SH-SY5Y (cell line): ENCODE data around the gene BANP.

ENCODE experiments used
- GATA2 ChIP-seq: IDR thresholded peaks from 2 replicates; pipeline ENCODE4 v1.6.1; 2011; ENCODE audit warnings: mild to moderate bottlenecking, low read depth, low read length
- GATA3 ChIP-seq: IDR thresholded peaks from 2 replicates; pipeline ENCODE4 v1.6.1; 2011; ENCODE audit warnings: low read depth, mild to moderate bottlenecking, low read length, moderate library complexity

The BANP gene

DNA sequence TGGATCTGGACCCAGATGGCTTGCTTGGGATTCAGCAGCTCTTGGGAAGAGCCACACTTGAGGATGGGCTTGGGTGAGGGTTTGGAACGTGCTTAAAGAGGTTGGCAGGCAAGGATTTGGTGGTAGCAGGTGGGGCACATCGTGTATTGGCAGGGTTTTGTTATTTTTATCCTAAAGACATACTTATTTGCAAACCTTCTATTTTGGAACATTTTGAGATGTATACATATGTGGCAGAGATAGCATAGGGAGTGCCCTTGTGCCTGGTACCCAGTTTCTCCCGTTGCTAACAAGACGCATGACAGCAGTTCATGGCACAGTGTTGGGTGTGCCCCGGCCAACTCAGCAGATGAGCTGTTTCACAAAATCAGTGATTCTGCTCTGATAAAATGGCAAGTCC, 9.1 kb downstream of the BANP start:
- TF ChIP-seq GATA3 (no peak), GATA2 (no peak)

- TF ChIP-seq GATA3 = no peak
- TF ChIP-seq GATA2 = no peak
Measured at GRCh38 chr16:87960852-87961251, 9.6 kb downstream of the BANP start.

DNA sequence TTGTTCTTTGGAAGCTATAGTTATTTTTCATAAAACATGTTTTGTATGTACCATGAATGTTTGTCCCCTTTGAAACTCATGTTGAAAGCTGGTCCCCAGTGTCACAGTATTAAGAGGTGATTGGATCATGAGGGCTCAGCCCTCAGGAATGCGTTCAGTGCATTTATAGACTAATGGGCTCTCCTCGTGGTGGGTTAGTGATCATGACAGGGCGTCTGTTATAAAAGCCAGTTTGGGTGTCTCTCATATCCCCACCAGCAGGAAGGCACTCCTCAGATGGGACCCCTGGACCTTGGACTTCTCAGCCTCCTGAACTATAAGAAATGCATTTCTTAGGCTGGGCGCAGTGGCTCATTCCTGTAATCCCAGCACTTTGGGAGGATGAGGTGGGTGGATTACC, 10.4 kb downstream of the BANP start:
- TF ChIP-seq GATA2 = no peak
- TF ChIP-seq GATA3 = no peak

- TF ChIP-seq GATA3 = no peak
- TF ChIP-seq GATA2 = no peak
Measured at GRCh38 chr16:87963400-87963799, 12.2 kb downstream of the BANP start.

- TF ChIP-seq GATA2 = no peak
- TF ChIP-seq GATA3 = no peak
Measured at GRCh38 chr16:87964049-87964659, 12.9 kb downstream of the BANP start.

GRCh38 chr16:87965417-87965816, 14.2 kb downstream of the BANP start:
- TF ChIP-seq GATA2 (no peak), GATA3 (no peak)

DNA sequence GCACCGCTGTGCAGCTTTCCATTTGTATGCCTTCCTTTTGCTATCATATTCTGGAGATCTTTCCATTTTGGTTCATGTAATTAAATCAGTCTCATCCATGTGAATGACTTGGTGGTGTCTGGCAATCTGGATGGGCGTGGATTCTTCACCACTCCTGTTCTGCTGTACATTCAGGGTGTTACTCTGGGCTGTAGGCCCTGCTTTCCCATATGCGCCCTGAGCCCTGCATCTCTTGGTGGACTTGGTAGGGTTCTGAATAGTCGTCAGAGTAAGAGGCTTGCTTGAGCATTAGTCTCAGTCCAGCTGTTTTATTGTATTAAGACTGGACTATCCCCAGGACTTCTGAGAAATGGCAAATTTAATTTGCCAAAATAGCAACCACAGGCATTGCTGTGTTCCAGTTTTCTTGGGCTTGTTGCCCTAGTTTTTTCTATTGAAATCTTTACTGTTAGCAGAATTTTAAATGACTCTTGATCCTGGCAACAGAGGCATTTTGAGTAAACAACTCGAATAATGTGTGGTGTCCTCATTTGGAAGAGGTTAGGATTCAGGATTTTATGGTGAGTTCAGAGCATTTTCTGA, 14.9 kb downstream of the BANP start:
- TF ChIP-seq GATA3 = peak; percentile 72
- TF ChIP-seq GATA2 = peak; percentile 90

GRCh38 chr16:87966685-87967185, 15.5 kb downstream of the BANP start:
- TF ChIP-seq GATA2 (no peak), GATA3 (no peak)

DNA sequence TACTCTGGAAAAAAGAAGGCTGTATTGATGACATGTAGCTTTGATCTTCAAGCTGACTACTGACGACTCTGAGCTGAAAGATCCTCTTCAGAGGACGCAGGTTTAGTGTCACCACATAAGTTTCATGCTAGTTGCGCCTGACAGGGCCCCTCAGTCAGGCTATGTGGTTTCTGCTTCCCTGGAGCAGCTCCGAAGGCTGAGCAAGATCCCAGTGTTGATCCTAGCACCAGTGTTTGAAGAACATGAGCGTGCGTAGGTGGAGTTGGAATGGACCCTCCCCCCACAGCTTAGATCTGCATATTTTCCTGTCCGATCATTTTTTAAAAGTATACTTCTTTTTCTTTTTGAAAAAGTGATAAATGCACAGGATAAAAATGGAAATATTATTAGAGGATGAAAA, 17.3 kb downstream of the BANP start:
- TF ChIP-seq GATA3 (no peak), GATA2 (no peak)

DNA sequence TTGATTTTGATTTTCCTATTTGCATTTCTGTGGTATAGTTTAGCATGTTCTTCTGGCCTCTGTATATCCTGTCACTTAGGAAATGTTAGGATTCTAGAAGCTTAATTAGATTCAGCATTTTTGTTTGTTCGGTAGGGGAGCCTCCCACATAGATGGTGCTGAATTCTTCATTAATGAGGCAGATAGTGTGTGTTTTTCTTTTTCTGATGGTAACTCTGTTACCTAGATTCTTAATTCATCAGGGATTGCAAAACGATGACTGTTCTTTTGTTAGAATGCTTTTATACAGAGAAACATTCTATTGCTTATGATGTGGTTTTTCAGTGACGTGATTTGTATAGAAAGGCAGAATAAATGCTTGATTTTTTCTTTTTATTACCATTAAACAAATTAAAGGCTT, 19.0 kb downstream of the BANP start:
- TF ChIP-seq GATA2 (no peak), GATA3 (no peak)

GRCh38 chr16:87971933-87972332, 20.7 kb downstream of the BANP start:
- no peak for TF ChIP-seq GATA3
- TF ChIP-seq GATA2 = no peak

DNA sequence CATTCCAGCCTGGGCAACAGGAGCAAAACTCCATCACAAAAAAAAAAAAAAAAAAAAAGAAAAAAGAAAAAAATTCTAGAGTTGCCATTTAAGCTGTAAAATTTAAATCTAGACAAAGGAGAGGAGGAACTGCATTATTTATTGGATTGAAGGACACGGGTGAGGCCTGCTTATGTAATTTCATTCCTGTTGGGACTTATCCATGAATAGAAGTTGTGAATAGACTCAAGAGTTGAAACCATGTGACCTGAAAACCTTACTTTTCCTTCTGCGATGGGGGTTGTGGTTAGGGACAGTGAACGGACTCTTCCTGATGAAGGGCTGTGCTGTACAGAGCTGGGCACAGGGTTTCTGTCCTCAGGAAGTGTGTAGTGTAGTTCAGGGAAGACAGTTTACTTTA, 22.5 kb downstream of the BANP start:
- TF ChIP-seq GATA2 (no peak), GATA3 (no peak)

- no peak for TF ChIP-seq GATA3
- TF ChIP-seq GATA2 = no peak
Measured at GRCh38 chr16:87974178-87974577, 22.9 kb downstream of the BANP start.

DNA sequence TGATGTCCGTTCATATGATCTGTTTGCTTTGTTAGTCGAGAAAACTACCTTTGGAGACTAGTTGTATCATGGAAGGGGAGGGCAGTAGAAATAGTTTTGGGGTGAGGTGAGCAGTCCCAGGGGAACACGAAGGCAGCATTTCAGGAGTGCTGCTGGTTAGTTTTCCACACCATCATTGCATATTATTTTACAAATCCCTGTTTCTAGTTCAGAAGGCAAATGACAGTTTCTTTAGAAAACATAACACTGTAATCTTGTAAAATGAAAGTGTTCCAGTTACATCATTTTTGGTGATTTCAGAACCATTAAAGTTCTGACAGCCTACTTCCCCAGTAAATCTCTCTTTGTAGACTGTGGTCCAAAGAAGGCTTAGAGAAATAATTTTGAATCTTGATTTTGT, 25.4 kb downstream of the BANP start:
- no peak for TF ChIP-seq GATA3

DNA sequence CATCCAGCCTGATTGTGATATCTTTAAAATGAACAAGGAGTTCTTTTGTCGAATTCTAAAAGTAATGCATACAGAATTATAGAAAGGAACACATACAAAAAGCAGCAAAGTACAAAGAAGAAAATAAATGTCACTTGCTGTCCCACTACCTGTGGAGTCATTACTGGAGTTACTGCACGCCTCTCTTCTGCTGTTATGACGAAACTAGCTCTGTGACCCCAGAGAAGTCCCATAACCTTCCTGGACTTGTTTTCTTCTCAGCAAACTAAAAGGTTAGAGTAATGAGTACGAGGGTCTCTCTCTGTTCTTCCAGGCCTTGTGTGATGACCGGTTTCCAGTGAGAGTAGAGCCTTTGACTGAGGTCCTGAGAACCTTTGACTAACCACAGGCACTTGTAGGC, 26.9 kb downstream of the BANP start:
- no peak for TF ChIP-seq GATA2
- TF ChIP-seq GATA3 = no peak
